ENCODE results near the gene BRCA1.
A peak's percentile ranks its signal among the peaks of the same experiment; 100 is the strongest.

BRCA1 gene

GRCh38 chr17:43020030-43020621 is 105.0 kb downstream of the BRCA1 start:
- no peak for DNase-seq (ENCODE audit: low read depth)
- no peak overlapping the region for H3K4me3 ChIP-seq (ENCODE audit: low read depth, low read length)
- TF ChIP-seq, protein P1, sequence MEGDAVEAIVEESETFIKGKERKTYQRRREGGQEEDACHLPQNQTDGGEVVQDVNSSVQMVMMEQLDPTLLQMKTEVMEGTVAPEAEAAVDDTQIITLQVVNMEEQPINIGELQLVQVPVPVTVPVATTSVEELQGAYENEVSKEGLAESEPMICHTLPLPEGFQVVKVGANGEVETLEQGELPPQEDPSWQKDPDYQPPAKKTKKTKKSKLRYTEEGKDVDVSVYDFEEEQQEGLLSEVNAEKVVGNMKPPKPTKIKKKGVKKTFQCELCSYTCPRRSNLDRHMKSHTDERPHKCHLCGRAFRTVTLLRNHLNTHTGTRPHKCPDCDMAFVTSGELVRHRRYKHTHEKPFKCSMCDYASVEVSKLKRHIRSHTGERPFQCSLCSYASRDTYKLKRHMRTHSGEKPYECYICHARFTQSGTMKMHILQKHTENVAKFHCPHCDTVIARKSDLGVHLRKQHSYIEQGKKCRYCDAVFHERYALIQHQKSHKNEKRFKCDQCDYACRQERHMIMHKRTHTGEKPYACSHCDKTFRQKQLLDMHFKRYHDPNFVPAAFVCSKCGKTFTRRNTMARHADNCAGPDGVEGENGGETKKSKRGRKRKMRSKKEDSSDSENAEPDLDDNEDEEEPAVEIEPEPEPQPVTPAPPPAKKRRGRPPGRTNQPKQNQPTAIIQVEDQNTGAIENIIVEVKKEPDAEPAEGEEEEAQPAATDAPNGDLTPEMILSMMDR (IDR thresholded peaks at IDR 0.05; ENCODE audit: insufficient read depth, low read depth, low read length, missing control alignments) = no peak

GRCh38 chr17:43019418-43019817 is 105.7 kb downstream of the BRCA1 start:
- no peak for DNase-seq (ENCODE audit: low read depth)
- no peak overlapping the region for H3K4me3 ChIP-seq (ENCODE audit: low read depth, low read length)
- TF ChIP-seq, protein P1 (IDR thresholded peaks at IDR 0.05; ENCODE audit: insufficient read depth, low read depth, low read length, missing control alignments) = no peak

- no peak for DNase-seq (ENCODE audit: low read depth)
- H3K4me3 ChIP-seq (ENCODE audit: low read depth, low read length) = no peak overlapping the region
- TF ChIP-seq, protein P1 (IDR thresholded peaks at IDR 0.05; ENCODE audit: insufficient read depth, low read depth, low read length, missing control alignments) = no peak
These were observed 106.2 kb downstream of the BRCA1 start for GRCh38 chr17:43018932-43019331.

DNA sequence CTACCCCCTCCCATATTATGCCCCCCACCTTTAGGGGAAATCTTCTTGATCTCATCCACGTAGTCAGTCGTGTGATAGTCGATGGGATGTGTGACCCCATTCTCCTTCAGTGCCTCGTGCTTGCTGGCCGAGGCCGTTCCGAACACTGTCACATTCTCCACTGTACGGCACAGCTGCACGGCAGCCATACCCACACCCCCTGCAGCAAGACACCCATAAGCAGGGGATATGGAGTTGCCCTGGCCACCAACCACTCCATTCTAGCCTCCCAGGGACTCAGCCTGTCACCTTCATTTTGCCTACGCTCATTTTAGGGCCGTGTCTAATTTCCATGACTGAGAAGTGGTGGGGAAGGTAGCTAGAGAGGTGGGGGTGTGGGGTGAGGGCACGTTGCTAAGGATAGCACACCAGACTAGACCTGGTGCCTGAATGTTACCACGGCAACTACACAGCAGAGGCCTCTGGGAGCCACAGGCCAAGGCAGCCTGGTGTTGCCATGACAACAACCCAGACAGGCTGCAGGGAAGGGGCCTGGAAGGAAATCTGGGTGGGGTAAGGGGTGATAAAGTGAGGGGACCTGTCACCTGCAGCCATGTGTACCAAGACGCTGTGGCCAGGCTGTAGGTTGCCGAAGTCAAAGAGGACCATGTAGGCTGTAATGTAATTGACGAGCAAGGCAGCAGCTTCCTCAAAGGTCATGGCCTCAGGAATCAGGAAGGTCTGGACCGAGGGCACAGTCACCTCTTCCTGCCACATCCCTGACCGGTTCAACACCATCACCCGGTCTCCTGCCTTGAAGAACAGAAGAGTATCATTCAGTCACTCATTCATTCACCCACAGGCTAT is 106.9 kb downstream of the BRCA1 start:
- H3K4me3 ChIP-seq (ENCODE audit: low read depth, low read length) = no peak overlapping the region

GRCh38 chr17:43016216-43016615 is 108.9 kb downstream of the BRCA1 start:
- H3K4me3 ChIP-seq (ENCODE audit: low read depth, low read length) = no peak overlapping the region
- TF ChIP-seq, protein P1 (IDR thresholded peaks at IDR 0.05; ENCODE audit: insufficient read depth, low read depth, low read length, missing control alignments) = no peak
- no peak for DNase-seq (ENCODE audit: low read depth)

More for the DNA sequence above, 106.9 kb downstream of the BRCA1 start:
- TF ChIP-seq, protein P1 (IDR thresholded peaks at IDR 0.05; ENCODE audit: insufficient read depth, low read depth, low read length, missing control alignments) = no peak
- DNase-seq (ENCODE audit: low read depth) = peak; percentile 56

DNA sequence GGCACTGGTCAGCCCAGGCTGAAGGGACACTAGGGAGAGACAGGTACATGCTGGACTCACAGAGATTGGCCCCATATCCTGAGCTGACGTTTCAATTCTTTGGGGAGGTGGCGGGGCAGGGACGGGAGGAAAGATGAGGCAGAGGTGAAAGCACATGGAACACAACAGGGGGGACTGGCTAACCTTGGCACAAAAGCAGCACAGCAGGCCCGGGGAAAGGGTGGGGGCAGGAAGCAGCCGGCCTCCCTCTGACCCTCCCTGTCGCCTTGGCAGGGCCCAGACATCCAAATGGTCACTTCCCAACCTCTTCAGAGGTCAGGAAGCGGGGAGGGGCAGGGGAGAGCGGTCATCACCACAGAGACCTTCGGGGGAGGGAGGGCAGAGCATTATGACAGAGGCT is 109.6 kb downstream of the BRCA1 start:
- TF ChIP-seq, protein P1 (IDR thresholded peaks at IDR 0.05; ENCODE audit: insufficient read depth, low read depth, low read length, missing control alignments) = no peak
- H3K4me3 ChIP-seq (ENCODE audit: low read depth, low read length) = no peak overlapping the region
- no peak for DNase-seq (ENCODE audit: low read depth)
